HG03095 (cell line): Measurements from ENCODE around the gene FCGR2B.
A peak's percentile ranks its signal among the peaks of the same experiment; 100 is the strongest.
"Not testable (repeated sequence)": the region's sequence is repeated elsewhere in the genome, so short reads cannot be mapped to it uniquely, and the experiment has no call there.

Experiments
- ATAC-seq: cut with Tn5 transposase; IDR thresholded peaks from one replicate; pipeline ENCODE4 v1.9.1; 2021; ENCODE audit warnings: moderate library complexity; ENCODE audit not compliant: unreplicated experiment

The FCGR2B gene

GRCh38 chr1:161662684-161663339, at the start of gene FCGR2B:
Gene FCGR2B, plus strand, starts transcription at chr1:161663143. Its CDS starts 99 bp downstream, at chr1:161663242.
- ATAC-seq = peak; percentile 65

- ATAC-seq = not testable (repeated sequence)
Observed at GRCh38 chr1:161616417-161616816, 46.5 kb upstream of the FCGR2B start.

- not testable (repeated sequence) for ATAC-seq
Observed at GRCh38 chr1:161618517-161618916, 44.4 kb upstream of the FCGR2B start.

GRCh38 chr1:161620399-161620798, 42.5 kb upstream of the FCGR2B start:
- ATAC-seq = not testable (repeated sequence)

- ATAC-seq = not testable (repeated sequence)
Observed at GRCh38 chr1:161621181-161622000, 41.6 kb upstream of the FCGR2B start.

- not testable (repeated sequence) for ATAC-seq
Observed at GRCh38 chr1:161622054-161622453, 40.9 kb upstream of the FCGR2B start.

GRCh38 chr1:161623401-161624051, 39.4 kb upstream of the FCGR2B start:
- ATAC-seq = peak; percentile 47

- ATAC-seq = not testable (repeated sequence)
Observed at GRCh38 chr1:161624605-161625004, 38.3 kb upstream of the FCGR2B start.

GRCh38 chr1:161626445-161627146, 36.3 kb upstream of the FCGR2B start:
- ATAC-seq = not testable (repeated sequence)

GRCh38 chr1:161630128-161630742, 32.7 kb upstream of the FCGR2B start:
- ATAC-seq = not testable (repeated sequence)

- ATAC-seq = no peak
Observed at GRCh38 chr1:161631076-161631475, 31.9 kb upstream of the FCGR2B start, which contains the start of gene FCGR3B. Gene FCGR3B, minus strand, starts transcription at chr1:161631176. Its CDS starts 82 bp downstream, at chr1:161631094.

- ATAC-seq = not testable (repeated sequence)
Observed at GRCh38 chr1:161634993-161635392, 27.9 kb upstream of the FCGR2B start.

GRCh38 chr1:161636189-161636782, 26.7 kb upstream of the FCGR2B start:
- not testable (repeated sequence) for ATAC-seq

- ATAC-seq = not testable (repeated sequence)
Observed at GRCh38 chr1:161636976-161637375, 26.0 kb upstream of the FCGR2B start.

GRCh38 chr1:161638251-161638993, 24.5 kb upstream of the FCGR2B start:
- not testable (repeated sequence) for ATAC-seq

GRCh38 chr1:161639203-161639602, 23.7 kb upstream of the FCGR2B start:
- ATAC-seq = not testable (repeated sequence)

GRCh38 chr1:161642697-161643096, 20.2 kb upstream of the FCGR2B start:
- ATAC-seq = not testable (repeated sequence)

GRCh38 chr1:161643481-161644208, 19.3 kb upstream of the FCGR2B start:
- ATAC-seq = not testable (repeated sequence)
